GM21528 (cell line): Measurements from ENCODE around the gene CCDC83.
"Not testable (repeated sequence)": the region's sequence is repeated elsewhere in the genome, so short reads cannot be mapped to it uniquely, and the experiment has no call there.

Source experiments
- ATAC-seq: cut with Tn5 transposase; IDR thresholded peaks from one replicate; pipeline ENCODE4 v1.9.1; 2021; ENCODE audit warnings: mild to moderate bottlenecking, moderate library complexity; ENCODE audit not compliant: unreplicated experiment, low FRiP score

The CCDC83 gene

DNA sequence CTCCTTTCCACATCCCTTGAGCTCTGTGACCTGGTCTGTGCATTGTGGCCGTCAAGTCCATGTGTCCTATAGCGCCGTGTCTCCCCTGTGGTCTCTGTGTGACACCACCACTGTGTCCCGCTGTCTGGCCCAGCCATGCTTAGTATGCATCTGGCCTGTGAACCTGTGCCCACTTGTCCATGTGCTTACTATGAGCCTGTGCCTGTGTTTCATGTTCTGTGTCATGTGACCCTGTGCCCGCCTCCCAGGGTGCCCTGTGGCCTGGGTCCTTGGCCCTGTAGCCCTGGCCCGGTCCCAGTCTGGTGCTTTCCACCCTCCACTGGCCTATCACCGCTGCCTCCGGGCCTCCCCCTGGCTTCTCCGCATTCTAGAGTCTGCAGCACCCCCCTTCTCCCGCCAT, 80.6 kb downstream of the CCDC83 start:
- no peak for ATAC-seq

GRCh38 chr11:85937835-85938234, 82.7 kb downstream of the CCDC83 start:
- no peak for ATAC-seq

DNA sequence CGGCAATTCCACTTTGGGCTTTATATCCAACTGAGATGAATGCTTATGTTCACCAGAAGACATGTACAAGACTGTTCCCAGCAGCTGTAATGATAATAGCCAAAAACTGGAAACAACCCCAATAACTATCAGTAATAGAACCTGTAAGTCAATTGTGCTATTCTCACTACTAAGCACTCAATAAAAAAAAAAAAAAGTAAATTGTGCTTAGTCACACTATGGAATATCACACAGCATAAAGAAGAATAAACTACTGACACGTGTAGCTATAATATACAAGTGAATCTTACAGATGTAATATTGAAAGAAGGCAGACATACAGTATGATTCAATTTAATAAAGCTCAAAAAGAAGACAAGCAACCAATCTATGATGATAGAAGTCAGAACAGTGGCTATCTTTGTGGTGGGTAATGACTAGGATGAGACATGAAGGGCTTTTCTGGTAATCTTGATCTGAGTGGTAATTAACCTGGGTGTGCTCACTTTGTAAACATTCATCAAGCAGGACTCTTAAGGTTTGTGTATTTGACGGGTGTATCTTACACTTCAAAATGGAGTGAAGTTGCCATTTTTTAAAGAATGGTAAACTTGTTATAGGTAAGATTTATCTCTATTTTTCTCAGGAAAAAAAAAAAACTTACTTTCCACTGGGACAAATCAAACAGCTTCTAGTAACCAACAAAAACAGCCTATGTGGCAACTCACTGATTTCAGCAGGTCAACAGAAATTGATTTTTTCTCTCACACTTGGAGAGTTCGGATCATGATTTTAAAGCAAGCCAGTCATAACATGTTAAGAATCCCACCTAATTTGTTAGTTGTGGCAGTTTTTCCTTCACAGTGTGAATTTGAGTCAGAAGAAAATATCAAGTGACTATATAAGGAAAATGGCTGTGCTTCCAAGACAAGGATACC, 84.2 kb downstream of the CCDC83 start:
- no peak for ATAC-seq

GRCh38 chr11:85941380-85941973, 86.3 kb downstream of the CCDC83 start:
- ATAC-seq = no peak

DNA sequence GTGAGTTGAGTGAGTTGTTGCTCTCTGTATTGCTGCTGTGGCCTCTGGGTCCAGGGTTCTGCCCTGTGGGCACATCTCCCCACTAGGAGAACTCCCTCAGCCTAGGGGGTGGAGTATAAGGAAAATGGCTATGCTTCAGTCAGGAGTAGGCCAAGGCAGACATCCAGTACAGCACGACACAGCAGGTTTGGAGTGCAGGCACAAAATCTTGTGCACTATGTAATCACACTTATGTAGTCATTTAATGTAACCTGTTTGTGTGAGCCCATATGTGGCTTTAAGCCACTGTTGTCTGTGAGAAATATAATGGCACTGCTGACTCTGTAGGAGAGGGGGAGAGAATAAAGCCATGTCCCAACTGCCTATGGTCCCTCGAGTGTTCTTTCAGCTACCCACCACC, 90.1 kb downstream of the CCDC83 start:
- no peak for ATAC-seq

- no peak for ATAC-seq
These were observed 90.6 kb downstream of the CCDC83 start for GRCh38 chr11:85945788-85946187.

- no peak for ATAC-seq
These were observed 91.0 kb downstream of the CCDC83 start for GRCh38 chr11:85946221-85946620.

- ATAC-seq = no peak
These were observed 92.5 kb downstream of the CCDC83 start for GRCh38 chr11:85947431-85948272.

- no peak for ATAC-seq
These were observed 93.7 kb downstream of the CCDC83 start for GRCh38 chr11:85948884-85949283.

DNA sequence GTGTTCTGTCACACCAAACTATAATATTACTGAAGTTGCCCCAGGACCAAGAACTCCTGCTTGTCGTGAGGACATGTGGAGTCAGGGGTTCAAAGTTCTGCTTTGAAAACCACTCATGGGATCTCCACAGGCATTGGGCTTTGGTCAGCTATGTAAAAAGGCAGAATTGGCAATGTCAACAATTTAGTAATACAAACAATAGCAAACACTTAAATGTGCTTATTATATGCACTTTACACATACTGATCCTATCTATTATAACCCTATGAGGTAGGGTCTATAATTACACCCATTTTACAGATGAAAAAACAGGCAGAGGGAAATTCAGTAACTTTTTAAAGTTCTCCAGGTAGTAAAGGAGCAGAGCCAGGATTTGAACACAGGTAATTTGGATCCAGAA, 94.6 kb downstream of the CCDC83 start:
- ATAC-seq = no peak

DNA sequence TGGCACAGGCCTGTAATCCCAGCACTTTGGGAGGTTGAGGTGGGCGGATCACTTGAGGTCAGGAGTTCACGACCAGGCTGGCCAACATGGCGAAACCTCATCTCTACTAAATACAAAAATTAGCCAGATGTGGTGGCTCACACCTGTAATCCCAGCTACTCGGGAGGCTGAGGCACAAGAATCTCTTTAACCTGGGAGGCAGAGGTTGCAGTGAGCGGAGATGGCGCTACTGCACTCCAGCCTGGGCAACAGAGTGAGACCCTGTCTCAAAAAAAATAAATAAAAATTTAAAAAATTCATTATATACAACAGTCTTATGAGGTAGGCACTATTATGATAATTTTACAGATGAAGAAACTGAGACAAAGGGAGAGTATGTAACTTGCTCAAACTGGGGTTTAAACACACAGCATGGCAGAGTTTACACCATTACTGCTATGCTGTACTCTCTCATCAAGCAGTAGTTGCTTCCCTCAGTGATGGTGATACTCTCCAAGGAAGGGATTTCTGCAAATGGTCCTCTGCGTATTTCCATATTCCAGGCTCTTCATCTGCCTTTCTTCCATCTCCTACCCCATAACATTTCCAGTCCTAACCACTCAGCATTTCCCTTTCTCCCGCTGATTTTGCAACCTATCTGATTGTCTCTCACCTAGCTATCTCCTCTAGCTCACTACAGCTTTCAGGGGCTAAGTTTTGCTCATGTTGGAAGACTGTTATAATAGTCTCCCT, 95.3 kb downstream of the CCDC83 start:
- ATAC-seq = no peak

DNA sequence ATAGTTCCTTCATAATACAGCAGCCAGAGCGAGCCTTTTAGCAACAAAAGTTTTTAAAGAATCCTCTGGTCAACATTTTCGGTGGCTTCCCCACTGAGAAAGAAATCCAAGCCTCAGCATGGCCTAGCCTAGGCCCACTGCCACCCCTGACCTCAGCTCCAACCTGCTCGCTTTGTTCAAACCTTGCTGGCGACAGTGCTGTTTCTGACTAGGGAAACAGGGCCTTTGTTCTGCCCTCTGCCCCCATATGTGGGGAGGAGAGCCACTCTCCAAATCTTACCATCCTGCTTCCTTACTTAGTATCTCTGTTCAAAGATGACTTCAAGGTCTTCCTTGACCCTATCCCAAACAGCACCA, 95.8 kb downstream of the CCDC83 start:
- no peak for ATAC-seq

DNA sequence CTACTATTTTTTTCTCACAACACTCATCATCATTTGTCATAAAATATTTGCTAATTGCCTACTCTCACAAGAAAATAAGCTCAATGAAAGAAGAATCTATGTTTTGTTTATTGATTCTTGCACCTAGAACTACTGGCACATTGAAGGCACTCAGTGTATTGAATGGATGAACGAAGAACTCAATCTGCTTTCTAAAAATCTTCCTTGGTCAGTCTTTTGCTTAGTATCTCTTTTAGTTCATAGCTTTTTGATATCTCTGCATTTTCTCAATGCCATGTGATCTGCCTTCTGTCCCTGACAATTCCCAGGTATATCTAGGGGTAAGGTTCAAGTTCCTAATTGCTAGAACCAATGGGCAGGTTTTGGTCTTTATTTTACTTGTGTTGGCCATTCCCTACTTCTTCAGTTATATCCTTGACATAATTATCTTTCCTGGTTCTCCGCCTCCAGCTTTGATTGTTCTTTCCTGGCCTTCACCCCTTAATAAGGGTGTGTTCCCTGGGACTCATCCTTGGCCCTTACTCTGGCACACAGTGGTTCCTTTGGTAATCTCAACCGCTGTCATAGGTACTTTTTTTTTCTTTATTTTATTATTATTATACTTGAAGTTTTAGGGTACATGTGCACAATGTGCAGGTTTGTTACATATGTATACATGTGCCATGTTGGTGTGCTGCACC, 96.4 kb downstream of the CCDC83 start:
- ATAC-seq = no peak

DNA sequence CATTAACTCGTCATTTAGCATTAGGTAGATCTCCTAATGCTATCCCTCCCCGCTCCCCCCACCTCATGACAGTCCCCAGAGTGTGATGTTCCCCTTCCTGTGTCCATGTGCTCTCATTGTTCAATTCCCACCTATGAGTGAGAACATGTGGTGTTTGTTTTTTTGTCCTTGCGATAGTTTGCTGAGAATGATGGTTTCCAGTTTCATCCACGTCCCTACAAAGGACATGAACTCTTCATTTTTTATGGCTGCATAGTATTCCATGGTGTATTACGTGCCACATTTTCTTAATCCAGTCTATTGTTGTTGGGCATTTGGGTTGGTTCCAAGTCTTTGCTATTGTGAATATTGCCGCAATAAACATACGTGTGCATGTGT, 96.9 kb downstream of the CCDC83 start:
- ATAC-seq = not testable (repeated sequence)

- no peak for ATAC-seq
These were observed 98.4 kb downstream of the CCDC83 start for GRCh38 chr11:85953491-85954143.

- ATAC-seq = no peak
These were observed 100.3 kb downstream of the CCDC83 start for GRCh38 chr11:85955531-85955930.

DNA sequence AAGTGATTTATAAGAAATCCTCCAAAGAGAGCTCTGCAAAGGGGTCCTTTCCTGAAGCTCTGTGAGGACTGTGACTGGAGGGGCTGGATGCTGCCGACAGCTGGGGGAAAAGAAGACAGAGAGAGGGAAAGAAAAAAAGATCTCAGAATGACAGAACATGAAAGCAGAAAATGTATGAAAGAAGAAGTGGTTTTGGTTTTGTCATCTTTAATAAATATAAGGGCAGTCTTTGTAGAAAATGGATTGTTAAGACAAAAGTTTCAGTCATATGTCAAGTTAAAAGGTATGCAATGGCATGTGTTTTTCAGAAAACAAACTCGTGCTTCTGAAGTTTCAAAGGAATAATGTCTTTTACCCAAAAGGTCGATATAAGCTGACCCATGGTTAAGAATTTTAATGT, 105.5 kb downstream of the CCDC83 start:
- ATAC-seq = no peak

- no peak for ATAC-seq
These were observed 105.9 kb downstream of the CCDC83 start for GRCh38 chr11:85961130-85961529.

- no peak for ATAC-seq
These were observed 106.8 kb downstream of the CCDC83 start for GRCh38 chr11:85961930-85962363.
